ENCODE measurements around the gene TNP2.
A peak's percentile ranks its signal among the peaks of the same experiment; 100 is the strongest.

TNP2 gene

DNA sequence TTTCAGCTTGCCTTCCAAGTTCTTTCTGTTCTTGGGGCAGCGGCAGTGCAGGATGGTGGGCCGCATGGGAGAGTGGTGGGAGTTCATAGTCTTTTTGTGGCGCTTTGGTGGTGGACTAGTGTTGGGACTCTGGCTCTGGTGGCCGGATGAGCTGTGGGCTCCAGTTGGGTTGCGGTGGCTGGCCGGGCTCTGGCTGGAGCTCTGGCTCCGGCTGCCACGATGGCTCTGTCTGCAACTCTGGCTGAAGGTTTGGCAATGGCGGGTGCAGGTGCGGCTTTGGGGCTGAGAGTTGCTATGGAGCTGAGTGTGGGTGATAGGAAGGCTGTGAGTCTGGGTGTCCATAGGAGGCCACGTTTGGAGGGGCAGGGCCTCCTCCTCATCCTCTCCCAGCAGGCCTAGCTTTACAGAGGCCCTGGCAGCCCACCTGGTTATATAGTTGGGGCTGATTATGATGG is at the start of gene TNP2:
Gene TNP2 (minus strand): TSS at position 405 of the 455 bp plus-strand sequence. CDS start 63 bp downstream, at position 342.
- no peak for DNase-seq

GRCh38 chr16:11318817-11319216 is 49.7 kb upstream of the TNP2 start:
- no peak for DNase-seq

GRCh38 chr16:11316331-11317015 is 47.3 kb upstream of the TNP2 start:
- DNase-seq = peak; percentile 70

- peak; percentile 96 for DNase-seq
Observed at GRCh38 chr16:11315510-11315909, 46.4 kb upstream of the TNP2 start.

DNA sequence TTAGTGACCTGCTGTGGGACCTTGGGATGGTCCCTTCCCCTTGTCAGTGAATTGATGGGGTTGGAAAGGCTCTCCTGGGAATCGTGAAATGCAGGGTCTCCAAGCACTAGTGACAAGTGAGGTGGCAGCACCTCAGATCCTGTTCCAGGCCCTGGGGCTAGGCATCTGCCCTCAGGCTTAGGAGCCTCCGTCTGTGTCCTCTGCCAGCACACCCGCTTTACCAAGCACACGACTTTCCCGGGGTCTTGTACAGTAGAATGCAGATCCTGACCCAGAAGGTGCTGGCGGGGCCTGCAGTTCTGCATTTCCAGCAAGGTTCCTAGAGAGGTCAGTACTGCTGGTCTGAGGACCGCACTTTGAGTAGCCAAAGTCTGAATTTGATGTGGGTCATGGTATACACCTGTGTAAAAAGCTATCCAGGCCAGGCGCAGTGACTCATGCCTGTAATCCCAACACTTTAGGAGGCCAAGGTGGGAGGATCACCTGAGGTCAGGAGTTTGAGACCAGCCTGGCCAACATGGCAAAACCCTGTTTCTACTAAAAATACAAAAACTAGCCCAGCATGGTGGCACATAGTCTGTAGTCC is 45.3 kb upstream of the TNP2 start:
- DNase-seq = no peak

- DNase-seq = no peak
Observed at GRCh38 chr16:11313493-11314308, 44.6 kb upstream of the TNP2 start.

DNA sequence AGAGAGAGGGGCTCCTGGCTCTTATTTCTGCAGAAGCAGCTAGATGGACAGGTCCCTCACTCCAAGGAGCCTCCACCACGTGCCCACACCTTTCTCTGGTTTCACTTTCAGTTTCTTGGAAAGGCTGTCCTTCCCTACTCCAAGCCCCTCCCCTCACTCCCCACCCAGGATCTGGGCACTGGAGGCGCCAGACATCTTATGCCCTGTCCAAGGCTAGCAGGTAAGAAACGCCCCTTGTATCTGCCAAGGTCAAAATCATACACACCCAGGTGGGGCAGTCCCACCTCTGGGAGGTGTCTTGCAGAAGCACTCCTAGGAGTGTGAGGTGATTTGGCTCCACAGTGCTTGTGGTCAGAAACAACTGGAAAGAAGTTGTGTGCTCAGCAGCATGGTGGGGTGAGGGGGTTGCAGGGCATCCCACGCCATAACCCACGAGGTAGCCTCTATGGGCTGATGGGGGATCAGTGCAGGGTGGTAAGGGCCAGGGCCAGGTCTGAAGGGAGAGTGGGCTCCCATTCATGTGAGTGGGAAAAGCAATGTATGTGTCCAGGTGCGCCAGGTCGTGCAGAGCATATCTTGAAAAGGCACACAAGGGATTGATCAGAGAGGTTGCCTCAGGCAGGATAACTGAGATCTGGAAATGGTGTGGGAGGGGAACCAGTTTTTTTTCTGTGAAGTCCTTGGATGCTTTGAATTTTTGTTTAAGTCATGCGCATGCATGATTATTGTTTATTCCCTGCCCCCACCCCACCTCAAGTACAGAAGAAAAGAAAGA is 43.8 kb upstream of the TNP2 start:
- peak; percentile 48 for DNase-seq

DNA sequence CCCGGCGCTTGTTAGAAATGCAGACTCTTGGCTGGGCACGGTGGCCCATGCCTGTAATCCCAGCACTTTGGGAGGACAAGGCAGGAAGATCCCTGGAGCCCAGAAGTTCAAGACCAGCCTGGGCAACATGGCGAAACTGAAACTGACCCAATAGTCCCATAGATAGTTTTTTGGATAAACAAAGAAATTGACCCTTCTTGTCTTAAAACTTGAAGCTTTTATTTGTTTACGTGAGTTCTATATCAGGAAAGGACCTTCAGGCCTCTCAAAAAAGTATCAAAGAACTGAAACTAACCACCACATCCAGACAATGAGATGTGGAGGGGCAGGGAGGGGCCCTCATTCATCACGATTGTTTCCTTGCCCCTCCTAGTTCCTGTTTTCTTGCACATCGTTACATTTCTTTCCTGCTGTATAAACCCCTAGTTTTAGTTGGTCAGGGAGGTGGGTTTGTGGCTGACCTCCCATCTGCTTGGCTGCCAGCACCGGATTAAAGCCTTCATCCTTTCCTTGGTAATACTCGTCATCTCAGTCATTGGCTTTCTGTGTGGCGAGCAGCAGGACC is 42.0 kb upstream of the TNP2 start:
- DNase-seq = no peak

GRCh38 chr16:11310634-11310977 is 41.5 kb upstream of the TNP2 start:
- no peak for DNase-seq

- no peak for DNase-seq
Observed at GRCh38 chr16:11309895-11310633, 40.9 kb upstream of the TNP2 start.

GRCh38 chr16:11308493-11309283 is 39.6 kb upstream of the TNP2 start:
- no peak for DNase-seq

DNA sequence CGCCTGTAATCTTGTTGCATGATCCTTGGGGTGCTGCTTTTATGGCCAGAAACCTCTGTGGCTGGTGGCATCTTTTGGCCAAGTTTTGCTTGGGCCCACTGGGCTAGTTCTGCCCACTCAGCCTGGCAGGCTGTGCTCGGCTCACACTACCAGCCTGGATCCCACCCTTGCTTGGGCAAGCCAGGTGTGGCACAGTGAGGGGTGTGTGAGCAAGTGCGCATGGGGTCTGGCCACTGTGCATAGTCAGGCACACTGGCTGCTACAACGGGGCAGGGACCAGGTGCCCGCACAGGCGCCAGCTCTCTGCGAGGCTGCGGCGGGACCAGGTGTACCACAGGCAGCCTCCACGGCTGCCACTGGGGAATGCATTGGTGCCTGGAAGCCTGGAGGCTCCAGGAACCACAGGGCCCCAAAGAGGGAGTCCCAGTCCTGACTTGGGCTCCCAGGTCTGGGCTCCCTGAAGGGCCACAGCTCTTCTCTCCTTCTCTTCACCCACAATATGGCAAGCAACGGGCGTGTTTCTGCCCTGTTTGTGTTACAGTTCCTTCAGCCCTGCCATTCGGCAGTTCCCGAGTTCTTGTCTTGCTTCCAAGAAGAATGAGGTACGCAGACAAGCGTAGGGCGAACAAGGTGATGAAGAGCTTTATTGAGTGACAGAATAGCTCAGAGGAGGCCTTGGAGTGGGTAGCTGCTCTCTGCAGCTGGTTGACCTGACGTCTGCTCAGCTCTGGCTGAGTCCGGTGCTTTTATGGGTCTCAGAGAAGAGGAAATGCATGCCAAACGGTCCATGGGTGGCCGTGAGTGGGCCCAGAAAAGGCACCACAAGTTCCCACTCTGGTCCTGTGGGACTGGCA is 38.7 kb upstream of the TNP2 start:
- DNase-seq = no peak

GRCh38 chr16:11306997-11307638 is 38.0 kb upstream of the TNP2 start:
- DNase-seq = no peak

DNA sequence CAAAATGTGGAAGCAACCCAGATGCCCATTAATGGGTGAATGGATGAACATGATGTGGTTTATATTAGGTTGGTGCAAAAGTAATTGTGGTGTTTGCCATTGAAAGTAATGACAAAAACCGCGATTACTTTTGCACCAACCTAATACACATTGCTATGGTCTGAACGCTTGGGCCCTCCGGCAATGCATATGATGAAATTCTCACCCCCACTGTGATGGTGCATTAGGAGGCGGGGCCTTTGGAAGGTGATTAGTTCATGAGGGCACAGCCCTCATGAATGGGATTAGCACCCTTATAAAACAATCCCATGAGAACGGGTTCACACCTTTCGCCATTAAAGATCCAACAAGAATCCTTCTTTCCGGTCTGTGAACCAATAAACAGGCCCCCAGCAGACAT is 37.3 kb upstream of the TNP2 start:
- no peak for DNase-seq

GRCh38 chr16:11303405-11304138 is 34.4 kb upstream of the TNP2 start:
- no peak for DNase-seq

GRCh38 chr16:11302977-11303376 is 33.9 kb upstream of the TNP2 start:
- DNase-seq = no peak

DNA sequence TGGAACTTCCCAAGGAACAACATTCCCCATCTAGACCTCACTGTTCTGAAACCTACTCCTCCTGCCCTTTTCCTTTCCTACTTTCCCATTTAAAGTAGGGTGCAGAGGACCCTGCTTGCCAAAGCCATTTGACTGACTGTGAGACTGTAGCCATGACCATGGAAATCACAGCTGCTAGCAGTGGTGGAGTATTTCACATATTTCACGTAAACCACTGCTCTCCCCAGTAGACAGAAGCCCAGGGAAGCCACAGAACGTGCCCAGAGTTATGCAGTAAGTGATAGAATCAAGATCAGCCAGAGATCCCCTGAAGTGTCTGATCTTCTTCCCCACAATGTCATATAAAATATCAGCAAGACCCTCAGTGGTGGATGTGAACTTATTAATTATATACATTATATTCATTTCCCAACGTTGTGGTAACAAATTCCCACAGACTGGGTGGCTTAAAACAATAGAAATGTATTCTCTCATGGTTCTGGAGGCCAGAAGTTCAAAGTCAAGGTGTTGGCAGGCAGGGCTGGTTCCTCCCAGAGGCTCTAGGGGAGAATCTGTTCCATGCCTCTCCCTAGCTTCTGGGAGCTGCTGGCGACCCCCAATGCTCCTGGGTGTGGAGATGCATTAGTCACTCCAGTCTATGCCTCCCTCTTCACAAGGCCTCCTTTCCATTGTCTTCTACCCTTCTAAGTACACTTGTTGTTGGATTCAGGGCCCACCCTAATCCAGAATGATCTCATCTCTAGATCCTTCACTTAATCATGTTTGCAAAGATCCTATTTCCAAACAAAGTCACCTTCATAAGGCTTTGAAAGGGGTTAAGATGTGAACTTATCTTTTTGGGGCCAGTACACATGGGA is 32.7 kb upstream of the TNP2 start:
- no peak for DNase-seq

- DNase-seq = no peak
Observed at GRCh38 chr16:11300560-11300892, 31.4 kb upstream of the TNP2 start.
